ENCODE results near the gene GALNT18.

Gene GALNT18

DNA sequence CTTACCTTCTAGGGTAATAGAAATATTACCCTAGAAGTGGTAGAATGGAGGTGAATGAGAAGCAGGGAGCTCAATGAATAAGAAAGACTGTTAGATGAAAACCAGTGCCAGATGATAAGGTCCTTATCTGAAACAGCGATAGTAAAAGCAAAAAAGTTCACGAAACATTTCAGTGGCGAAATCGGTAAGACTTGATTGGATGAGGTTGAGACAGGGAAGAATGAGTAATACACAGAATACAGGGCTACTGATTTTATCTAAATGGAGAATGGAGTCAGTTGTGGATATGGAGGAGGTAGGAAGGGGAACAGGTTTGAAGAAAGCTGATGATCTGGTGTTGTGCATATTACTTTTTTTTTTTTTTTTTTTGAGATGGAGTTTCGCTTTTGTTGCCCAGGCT, 96.5 kb downstream of the GALNT18 start:
- DNase-seq: no peak

DNA sequence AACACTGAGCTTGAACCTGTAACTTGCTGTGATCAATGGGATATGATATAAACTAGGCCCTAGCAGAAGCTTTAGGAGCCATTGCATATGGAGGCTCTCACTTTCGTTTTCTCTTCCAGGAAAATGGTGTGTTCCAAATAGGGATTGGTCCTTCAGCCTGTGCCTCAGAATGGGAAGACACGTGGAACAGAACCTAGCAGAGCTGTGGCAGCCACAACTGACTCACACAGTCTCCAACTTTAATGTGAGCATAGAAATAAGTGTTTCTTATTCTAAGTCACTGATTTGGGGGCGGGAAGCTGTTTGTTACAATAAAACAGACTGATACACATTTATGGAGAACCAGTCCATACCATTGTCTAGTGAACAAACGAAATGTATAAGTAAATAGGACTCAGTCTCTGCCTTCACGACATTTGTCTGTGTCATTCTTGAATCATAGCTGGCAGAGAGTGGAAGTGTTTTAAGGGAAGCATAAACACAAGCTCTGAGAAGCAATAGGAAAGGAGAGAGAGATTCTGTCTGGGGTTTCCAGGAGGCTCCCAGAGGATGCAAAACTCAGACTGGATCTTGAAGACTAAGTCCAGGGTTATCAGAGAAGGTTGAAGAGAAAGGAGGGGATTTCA, 97.3 kb downstream of the GALNT18 start:
- no peak for DNase-seq

DNA sequence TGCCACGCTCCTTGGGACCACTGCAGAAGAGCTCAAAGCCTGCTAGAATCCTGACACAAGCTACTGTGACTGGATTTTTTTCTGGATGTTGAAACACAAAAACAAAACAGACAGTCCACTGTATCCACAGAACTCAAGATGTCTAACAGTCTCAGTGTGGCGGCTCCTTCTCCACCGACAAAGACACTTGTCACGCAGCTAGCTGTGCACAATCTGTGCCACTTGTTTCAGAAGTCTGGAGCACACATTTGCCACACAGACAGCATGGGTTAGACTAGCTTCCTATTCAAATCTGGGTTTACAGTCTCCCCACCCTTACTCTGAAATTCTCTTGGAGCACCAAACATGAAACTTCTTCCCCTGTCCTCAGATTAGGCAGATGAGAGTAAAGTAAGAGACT, 99.2 kb downstream of the GALNT18 start:
- DNase-seq: no peak

DNA sequence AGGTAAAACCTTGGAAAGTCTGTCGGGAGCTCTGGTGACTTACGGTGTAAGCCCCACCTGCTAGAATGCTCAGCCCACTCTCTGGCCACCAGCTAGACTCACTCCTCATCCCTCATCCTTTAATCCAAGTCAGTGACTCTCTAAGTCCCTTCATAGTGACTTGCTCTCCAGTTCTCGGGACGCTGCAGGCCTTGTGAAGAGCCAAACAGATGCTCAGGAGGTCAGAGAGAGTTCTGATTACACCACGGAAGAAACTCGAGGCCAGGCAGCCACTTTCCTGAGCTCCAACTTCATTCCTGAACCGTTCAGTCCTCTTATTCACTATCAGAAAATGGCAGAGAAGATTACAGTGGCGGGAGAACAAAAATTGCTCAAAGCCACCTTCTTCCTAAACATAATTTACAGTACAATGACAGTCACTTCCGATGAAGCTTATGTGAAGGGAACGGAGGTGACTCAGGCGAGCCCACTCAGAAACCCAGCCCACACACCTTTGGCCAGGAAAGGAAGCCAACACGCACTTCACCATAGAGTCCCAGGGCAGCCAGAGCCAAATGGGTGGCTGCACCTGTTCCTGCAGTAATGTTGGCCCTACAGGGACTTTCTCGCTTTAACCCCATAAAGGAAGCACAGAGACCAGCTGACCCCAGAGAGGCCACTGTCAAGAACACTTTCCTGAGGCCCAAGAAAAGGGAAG, 100.4 kb downstream of the GALNT18 start:
- no peak for DNase-seq

DNA sequence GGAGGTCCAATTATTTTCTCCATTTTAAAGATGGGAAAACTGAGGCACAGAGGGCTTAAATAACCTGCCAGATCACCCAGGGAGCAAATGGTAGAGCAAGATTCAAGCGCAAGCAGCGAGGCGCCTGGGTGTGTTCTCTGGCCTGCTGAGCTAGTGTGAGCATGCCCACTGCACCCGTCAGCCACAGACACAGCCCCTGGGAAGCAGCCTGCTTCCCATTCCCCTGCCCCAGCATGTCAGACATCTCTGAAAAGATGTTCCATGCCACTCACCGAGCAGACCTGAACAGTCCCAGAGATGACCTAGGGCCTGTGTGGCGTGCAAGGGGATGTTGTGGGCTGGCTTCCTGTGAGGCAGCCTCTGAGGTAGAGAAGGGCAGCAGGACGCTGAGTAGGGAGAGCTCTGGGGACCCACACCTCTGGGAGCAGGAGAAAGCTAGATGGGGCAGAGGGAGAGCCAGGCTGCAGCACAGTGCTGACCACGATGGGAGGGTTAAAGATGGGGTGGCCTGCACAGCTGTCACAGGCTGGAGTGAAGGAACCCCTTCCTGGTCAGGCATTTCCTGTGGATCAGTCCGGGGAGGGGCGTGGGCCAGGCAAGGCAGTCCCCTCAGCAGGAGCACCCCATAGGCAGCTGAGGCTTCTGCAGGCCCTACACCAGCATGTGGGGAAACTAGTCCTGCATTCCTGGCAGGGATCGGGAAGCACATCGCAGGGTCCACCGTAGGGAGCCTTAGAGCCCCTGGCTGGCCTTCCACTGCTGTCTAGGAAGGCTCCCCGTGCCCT, 101.4 kb downstream of the GALNT18 start:
- no peak for DNase-seq

DNA sequence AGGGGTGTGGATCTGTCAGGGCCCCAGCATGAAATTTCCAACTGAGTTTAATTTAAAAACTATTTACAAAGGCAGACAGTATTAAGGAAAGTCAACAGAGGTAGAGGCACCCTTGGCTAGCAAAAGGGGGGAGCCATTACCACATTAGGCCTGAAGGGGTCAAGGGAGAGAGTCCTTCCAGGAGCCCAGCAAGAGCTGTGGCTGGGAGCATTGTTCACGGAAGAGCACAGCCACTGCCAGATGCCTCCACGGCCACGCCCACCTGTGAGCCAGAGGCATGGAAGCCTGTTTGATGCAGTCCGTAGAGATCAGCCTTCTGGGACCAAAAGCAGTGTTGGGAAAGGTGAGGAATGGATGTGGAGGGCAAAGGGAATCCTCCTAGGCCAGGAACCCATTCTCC, 102.6 kb downstream of the GALNT18 start:
- no peak for DNase-seq

DNA sequence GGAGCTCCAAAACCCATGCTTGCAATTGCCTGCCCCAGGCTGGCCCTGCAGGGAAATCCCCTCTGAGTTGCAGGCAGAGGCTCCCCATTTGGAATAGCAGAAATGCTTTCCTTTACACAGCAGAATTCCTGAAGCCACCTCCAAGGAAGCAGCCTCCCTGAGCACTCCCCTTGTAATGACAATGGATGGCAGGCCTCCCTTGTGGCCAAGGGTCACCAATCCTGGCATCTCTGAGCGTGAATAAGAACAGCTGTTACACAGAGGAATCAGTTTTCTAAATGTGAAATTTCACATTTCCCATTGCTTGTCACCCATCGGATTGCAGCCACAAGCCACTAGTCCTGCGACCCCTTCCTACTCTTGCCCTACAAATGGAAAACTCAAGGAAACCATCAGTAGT, 107.6 kb downstream of the GALNT18 start:
- no peak for DNase-seq

DNA sequence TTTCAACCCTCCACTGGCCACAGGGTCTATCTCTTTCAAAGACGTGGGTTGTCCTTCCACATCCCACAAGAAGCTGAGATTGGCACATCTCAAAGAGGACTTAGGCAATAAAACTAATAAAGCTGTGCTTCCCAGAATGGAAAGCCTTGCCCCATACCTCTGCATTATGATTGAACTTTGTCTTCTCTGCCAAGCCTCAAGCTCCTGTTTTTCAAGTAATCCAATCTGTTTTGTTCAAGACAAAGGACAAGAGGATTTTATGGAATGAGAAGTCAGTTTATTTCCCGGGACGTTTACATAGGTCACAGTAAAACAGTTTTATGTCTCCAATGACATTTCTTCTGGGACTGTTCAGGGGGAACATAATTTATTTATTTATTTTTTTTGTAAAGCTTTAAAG, 108.4 kb downstream of the GALNT18 start:
- no peak for DNase-seq

DNA sequence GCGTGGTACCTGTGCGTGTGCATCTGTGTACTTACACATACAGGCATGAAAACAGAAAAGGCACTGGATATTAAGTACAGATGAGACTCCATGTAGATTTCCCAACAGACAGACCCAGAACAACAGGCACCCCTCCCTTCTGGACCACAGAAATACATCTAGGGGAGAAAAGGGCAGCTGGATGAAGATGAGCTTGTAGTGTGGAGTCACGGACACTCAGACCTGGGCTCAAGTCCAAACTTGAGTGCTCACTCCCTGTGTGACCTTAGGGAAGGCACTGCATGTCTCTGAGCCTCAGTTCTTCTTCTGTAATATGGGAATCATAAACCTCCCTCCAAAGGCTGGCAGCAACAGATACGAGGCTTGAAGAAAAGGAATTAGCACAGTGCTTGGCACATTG, 108.9 kb downstream of the GALNT18 start:
- no peak for DNase-seq

DNA sequence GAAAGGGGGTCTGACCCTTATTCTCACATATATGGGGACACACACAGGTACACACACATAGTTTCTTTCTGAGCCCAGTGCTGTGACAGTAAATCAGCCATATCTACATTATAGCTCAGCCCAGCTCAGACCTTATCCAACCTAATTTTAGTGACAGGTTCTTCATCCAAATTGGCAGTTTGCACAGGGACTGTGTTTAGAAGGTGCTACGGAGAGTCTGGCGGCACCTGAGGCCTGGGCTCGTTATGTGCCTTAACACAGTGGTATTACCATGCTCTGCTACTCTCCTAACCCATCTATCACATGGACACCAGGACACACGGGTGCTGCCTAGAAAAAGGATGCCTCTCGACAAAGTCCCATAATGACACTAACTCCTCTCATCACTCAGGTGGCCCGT, 109.3 kb downstream of the GALNT18 start:
- no peak for DNase-seq

DNA sequence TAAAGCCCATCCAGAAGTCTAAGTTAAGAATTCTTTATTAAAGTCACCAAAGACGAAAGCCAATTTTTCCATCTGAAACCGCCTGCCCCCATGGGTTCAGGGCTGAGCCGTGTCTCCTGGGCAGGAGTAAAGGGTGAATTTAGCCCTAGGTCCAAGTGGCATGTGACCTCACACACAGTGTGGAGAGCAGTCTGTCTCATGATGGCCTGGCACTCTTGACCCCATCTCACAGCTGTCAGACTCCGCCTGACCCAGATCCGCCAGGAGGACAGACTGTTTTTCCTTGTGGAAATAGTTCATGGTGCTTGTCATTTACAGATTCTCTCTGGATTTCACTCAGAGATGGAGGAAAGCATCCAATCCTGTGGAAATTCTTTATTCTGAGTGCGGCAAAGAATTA, 109.7 kb downstream of the GALNT18 start:
- DNase-seq: no peak

DNA sequence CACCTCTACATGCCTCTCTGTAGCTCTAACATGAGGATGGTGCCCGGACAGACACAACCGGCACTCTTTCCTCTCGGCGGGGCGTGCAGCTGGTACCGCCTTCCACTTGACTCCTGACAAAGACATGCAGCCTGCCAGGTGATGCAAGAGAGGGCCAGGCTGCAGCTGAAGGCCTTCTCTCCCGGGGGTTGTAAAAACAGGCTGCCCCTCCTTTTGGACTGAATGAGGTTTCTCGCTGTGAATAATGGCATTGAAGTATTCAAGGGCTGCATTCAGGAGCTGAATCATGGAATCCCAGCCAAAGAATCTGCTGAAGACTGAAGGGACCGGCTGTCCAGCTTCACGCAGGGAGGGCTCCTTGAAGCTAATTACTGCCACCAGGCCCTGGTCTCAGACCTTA, 110.9 kb downstream of the GALNT18 start:
- peak; percentile 84 for DNase-seq

DNA sequence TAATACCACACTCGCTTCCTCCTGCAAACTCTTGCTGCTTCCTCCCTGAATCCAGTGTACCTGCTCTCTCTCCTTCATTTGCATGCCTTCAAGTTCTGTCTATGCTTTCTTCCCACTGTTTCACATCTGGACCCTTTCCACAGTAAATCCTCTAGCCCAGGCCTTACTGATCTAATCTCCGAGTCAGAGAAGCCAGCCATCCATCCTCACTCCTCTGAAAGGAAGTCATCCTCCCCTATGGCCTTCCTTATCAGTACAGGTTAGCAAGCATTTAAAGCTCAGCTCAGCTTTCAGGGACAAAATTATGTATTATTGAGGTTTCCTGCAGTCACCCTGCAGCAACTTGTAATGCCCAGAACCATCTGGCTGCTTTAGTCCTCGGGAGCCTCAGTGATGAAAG, 116.1 kb downstream of the GALNT18 start:
- DNase-seq: no peak

DNA sequence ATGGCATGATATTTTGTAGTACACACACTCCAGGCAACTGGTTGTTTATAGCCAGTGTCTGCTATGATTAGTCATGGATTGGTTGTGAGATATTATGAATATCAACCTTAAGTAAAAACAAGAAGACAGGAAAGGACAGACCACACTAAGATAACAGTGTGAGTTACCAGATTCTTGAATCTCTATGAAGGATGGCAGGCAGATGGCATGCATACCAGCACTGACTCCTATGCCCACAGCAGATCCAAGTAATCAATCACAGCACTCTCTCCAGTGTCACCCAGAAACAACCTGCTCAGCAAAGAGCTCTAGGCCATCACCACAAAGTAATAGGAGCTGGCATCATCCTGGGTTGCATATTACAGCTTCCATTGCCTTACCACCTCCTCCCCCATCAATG, 116.6 kb downstream of the GALNT18 start:
- DNase-seq: no peak

DNA sequence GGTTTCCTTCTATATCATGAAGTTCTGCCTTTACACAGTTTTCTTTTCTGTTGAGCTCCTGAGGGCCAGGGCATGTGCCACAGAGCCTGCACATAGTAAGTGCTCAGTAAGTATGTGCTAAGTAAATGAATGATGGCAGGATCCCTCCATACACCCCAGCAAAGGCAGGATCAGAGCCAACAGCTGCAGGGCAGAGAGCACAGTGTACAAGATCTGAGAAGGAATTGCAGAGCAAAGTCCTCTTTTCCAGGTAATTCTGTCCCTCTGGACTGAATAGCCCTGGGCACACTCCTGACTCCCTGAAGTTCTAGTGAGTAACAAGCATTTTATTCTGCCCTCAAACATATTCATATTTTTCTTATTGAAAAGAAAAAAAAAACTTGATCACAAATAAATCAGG, 117.7 kb downstream of the GALNT18 start:
- no peak for DNase-seq

DNA sequence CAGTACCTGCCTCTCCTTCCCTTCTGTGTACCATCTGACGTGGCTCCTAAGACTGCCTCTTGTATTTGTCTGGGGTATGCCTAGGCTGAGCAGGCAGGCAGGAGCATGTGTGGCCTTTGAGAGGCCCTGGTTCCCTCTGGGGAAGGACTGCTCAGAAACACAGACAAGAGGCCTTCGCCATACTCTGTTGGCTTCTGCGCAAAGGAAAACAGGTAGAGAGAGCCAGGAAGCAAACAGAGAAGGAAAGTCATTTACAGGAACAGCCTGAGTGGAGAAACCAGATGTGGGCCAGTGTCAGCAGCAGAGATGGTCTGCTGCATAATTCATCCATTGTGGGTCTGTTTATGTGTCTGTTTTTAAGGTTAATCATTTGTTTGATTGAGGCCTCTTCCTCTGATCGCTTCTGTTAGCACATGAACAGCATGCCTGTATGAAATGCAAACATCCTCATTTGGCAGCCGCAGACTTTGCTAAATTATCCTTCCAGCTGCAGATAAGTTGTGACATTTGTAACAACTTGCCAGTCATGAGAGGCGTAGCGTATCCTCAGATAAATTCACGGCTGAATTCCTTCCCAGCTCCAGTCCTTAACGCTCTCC, 119.4 kb downstream of the GALNT18 start:
- no peak for DNase-seq

DNA sequence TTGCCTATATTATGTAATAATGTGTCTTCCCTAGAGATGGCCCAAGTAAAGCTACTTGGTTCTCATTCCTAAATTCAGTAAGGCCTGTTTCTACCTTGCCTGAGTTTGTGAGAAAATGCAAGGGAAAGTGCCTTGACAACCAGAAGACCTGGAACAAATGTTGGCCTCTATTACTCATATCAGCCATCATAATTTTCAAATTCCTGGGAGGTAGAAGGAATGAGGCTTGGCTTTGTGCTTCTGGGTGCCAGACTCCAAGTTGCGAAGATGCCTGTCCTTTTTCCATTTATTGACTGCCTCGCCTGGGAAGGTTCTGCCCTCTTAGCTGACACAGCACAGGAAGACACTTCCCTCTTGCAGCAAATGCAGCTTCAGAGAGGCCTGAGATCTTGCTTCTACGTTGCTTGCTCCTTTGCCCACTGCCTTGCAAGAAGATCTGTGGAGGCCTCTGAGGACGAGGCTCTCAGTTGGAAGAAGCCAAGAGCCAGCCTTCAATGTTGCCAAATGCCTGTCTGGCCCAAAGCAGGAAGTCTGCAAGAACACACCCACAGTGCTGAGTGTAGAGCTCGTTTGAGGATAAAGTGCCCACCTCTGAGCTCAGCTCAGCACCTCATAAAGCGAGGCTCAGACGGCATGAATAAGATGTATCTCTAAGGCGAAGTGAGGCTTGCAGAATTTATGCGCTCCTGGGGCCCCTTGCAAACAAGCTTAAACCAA, 120.1 kb downstream of the GALNT18 start:
- DNase-seq: no peak

DNA sequence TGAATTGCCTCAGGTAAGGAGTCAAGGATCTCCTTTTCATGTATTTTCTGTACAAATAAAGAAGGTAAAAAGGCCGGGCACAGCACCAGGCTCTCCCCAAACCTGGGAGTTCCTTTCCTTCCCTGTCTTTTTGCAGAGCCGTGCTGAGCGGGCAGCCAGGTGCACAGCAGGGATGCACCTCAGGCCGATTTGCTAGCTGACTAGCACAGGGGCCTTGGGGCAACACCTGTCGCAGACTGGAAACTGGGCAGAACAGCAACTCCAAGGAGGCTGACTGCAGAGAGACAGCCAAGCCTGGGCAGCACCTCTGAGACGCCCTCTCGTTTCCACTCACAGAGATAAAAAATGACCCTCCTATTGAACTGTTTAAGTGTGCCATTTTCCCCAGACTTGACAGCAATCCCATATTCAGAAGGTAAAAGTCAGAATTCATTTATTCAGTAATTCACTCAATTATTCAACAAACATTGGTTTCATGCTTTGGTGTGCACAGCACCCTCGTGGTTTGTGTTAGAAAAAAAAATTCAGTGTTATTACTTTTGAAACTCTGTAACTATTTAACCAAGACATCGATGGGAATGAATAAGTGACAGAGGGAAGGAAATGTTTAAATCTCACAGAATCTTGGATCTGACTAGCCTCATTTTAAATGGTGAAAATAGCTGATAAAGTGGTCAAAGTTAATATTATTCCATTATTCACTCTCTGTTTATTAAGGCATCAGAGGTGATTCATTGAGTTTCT, 120.9 kb downstream of the GALNT18 start:
- DNase-seq: no peak

DNA sequence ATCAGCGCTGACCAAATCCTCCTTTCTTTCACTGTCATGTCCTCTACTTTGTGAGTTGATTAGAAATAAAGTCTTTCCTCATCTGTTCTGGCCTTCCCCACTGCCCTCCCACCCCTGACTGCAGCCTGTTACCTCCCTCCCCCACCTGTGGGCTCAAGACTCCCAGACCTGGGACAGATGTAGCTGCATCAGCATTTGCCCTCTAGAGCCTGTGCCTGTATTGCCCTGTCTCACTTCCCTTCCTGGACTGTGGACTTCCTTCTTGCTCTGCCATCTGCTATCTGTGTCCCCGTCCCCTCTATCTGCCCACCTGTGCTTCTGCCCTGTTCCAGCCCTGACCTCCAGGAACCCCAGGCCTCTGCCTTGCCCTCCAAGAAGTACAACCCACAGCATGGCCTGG, 122.5 kb downstream of the GALNT18 start:
- no peak for DNase-seq

DNA sequence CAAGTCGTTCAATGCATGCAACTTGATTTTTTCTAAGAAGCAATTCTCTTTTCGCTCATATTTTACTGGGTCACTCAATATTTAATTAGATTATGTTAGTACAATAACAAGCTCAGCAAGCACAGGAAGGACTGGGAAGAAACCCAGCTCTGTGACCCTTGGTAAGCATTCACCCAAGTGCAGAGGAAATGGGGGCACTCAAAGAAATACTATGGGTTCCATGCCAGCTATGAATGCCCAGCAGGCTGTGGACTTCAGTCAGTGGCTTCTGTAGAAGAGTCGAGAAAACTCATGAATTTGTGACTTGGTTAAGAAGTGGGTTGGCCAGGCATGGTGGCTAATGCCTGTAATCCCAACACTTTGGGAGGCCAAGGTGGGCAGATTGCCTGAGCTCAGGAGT, 123.6 kb downstream of the GALNT18 start:
- no peak for DNase-seq

DNA sequence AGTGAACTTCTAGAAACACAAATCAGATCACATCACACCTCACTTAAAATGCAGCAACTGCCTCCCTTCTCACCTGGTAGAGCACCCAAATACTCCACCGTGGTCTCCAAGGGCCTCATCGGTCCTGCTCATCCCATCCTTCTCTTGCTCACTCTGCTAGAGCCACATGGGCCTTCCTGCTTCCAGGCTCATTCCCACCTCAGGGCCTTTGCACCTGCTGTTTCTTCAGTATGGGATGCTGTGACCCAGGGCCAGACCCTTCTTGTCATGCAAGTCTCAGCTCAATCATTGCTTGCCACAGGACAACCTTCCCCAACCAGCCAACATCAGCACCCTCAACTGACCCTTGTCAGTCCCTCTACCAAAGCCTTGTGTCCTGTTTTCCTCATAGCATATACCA, 124.9 kb downstream of the GALNT18 start:
- DNase-seq: no peak

DNA sequence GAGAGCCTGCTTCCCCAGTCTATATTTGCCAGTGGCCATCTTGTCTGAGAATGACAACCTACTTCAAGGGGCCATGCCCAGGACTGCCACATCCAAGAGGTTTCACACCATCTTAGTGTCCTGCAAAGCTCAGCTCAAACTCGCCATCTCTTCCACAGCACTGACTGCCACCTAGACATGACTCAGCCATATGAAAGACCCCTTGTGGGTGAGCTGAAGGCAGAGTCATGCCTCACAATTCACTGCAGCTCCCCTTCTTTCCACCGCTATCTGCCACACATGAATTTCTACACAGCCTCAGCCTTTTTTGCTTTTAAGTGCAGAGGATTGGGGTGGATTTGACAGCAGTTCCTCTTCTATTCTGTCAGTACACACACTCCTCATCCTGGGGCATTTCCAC, 127.5 kb downstream of the GALNT18 start:
- DNase-seq: no peak

DNA sequence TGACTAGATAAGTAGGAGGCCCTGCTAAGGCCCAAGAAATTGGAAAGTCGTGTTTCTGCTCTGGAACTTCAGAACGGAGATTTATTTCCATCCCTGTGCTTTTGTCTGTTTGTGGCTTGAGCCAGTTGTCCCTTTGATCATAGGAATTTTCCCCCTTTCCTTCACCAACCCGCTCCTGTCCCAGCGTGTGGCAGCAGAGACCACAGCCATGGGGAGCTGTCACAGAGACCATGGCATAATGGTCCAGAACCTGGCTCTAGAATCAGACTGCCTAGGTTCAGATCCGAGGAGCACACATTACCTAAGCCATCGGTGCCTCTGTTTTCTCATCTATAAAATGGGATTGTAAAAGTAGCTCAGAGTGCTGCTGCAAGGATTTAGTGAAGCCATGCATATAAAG, 128.1 kb downstream of the GALNT18 start:
- DNase-seq: no peak
